HEK293 (cell line): ENCODE data around the gene RUVBL1.

Experiments used
- CTCF ChIA-PET: fragments of 350-600 bp; formaldehyde crosslinking; extraction: SDS; loops from one replicate; lab custom pipeline; 2021; ENCODE audit warnings: antibody characterized with exemption; lab: Yijun Ruan, JAX
- POLR2A ChIA-PET: fragments of 300-600 bp; formaldehyde crosslinking; extraction: SDS; loops from one replicate; lab custom pipeline; 2020; ENCODE audit warnings: antibody characterized with exemption, inconsistent platforms; lab: Yijun Ruan, JAX
- H3K27ac ChIP-seq: fragments of 200-500 bp; sonication (Bioruptor generic); 2 replicates; pipeline ENCODE4 v1.5.1; 2014; ENCODE audit warnings: low read depth, low read length, control low read depth, inconsistent platforms; ENCODE audit errors: extremely low read depth
- H3K36me3 ChIP-seq, 2 experiments: fragments of 200-500 bp in 1 of 2; sonication (Bioruptor generic) in 1 of 2; 1 replicate in 1 of 2; 2 replicates in 1 of 2; pipeline ENCODE4 v1.5.1; 2014 to 2017; ENCODE audit warnings: inconsistent platforms in 2 of 2, low read length in 2 of 2; ENCODE audit not compliant: control insufficient read depth in 2 of 2, insufficient read depth in 1 of 2
- H3K4me1 ChIP-seq: fragments of 200-500 bp; sonication (Bioruptor generic); 2 replicates; pipeline ENCODE4 v1.5.1; 2014; ENCODE audit warnings: mild to moderate bottlenecking, low read length, inconsistent platforms; ENCODE audit not compliant: control insufficient read depth, insufficient read depth
- H3K4me3 ChIP-seq: 2 replicates; pipeline ENCODE4 v1.5.1; 2011; ENCODE audit warnings: low read depth, mild to moderate bottlenecking, control low read depth, low read length, moderate library complexity
- H3K9me3 ChIP-seq: fragments of 200-500 bp; sonication (Bioruptor generic); 2 replicates; pipeline ENCODE4 v1.5.1; 2014; ENCODE audit warnings: low read depth, low read length, inconsistent platforms; ENCODE audit not compliant: control insufficient read depth, insufficient read depth
- FEZF1 ChIP-seq: fragments of 450-650 bp; formaldehyde crosslinking; IDR thresholded peaks from 2 replicates; pipeline ENCODE4 v1.5.1; 2016; ENCODE audit warnings: missing biosample characterization, missing genetic modification characterization
- GLIS1 ChIP-seq: fragments of 450-650 bp; formaldehyde crosslinking; IDR thresholded peaks from 2 replicates; pipeline ENCODE4 v1.5.1; 2016; ENCODE audit warnings: missing biosample characterization, missing genetic modification characterization
- GLIS2 ChIP-seq: fragments of 450-650 bp; formaldehyde crosslinking; IDR thresholded peaks from 2 replicates; pipeline ENCODE4 v1.5.1; 2016; ENCODE audit warnings: missing biosample characterization, missing genetic modification characterization
- HOXA7 ChIP-seq: sonication (generic); formaldehyde crosslinking; IDR thresholded peaks from 2 replicates; pipeline ENCODE4 v1.8.1; 2022; ENCODE audit warnings: missing genetic modification reagents, borderline replicate concordance
- HOXD13 ChIP-seq: sonication (generic); formaldehyde crosslinking; IDR thresholded peaks from 2 replicates; pipeline ENCODE4 v1.8.0; 2022; ENCODE audit warnings: missing genetic modification reagents, borderline replicate concordance
- KLF7 ChIP-seq: fragments of 450-650 bp; formaldehyde crosslinking; IDR thresholded peaks from 2 replicates; pipeline ENCODE4 v1.5.1; 2016; ENCODE audit warnings: missing biosample characterization, missing genetic modification characterization, borderline replicate concordance
- ZNF16 ChIP-seq: fragments of 450-650 bp; formaldehyde crosslinking; IDR thresholded peaks from 2 replicates; pipeline ENCODE4 v1.5.1; 2016; ENCODE audit warnings: low read depth, missing biosample characterization, missing genetic modification characterization
- ZNF302 ChIP-seq: fragments of 450-650 bp; formaldehyde crosslinking; IDR thresholded peaks from 2 replicates; pipeline ENCODE4 v1.5.1; 2016; ENCODE audit warnings: missing biosample characterization, missing genetic modification characterization, low read depth
- ZNF394 ChIP-seq: fragments of 450-650 bp; formaldehyde crosslinking; IDR thresholded peaks from 2 replicates; pipeline ENCODE4 v1.5.1; 2016; ENCODE audit warnings: missing biosample characterization, missing genetic modification characterization, mild to moderate bottlenecking, moderate library complexity, borderline replicate concordance
- ZNF433 ChIP-seq: fragments of 450-650 bp; formaldehyde crosslinking; IDR thresholded peaks from 2 replicates; pipeline ENCODE4 v1.5.1; 2016; ENCODE audit warnings: missing biosample characterization, missing genetic modification characterization, low read depth
- ZNF514 ChIP-seq: fragments of 450-650 bp; formaldehyde crosslinking; IDR thresholded peaks from 2 replicates; pipeline ENCODE4 v1.5.1; 2016; ENCODE audit warnings: missing biosample characterization, missing genetic modification characterization
- ZNF571 ChIP-seq: fragments of 450-650 bp; formaldehyde crosslinking; IDR thresholded peaks from 2 replicates; pipeline ENCODE4 v1.5.0; 2017; ENCODE audit warnings: missing biosample characterization, missing genetic modification characterization
- ZNF596 ChIP-seq: fragments of 450-650 bp; IDR thresholded peaks from 2 replicates; pipeline ENCODE4 v1.5.0; 2018; ENCODE audit warnings: missing biosample characterization, mild to moderate bottlenecking, missing genetic modification characterization, moderate library complexity
- TF ChIP-seq, protein P1 (sequence below): fragments of 450-650 bp; formaldehyde crosslinking; IDR thresholded peaks from 2 replicates; pipeline ENCODE4 v1.5.1; 2017; ENCODE audit warnings: missing biosample characterization, missing genetic modification characterization
- TF ChIP-seq, protein P2 (sequence below): fragments of 450-650 bp; formaldehyde crosslinking; IDR thresholded peaks from 2 replicates; pipeline ENCODE4 v1.5.1; 2016; ENCODE audit warnings: missing biosample characterization, missing genetic modification characterization
- TF ChIP-seq, protein P3 (sequence below): fragments of 450-650 bp; formaldehyde crosslinking; IDR thresholded peaks from 2 replicates; pipeline ENCODE4 v1.5.1; 2016; ENCODE audit warnings: missing biosample characterization, missing genetic modification characterization
- TF ChIP-seq, protein P4 (sequence below): fragments of 450-650 bp; formaldehyde crosslinking; IDR thresholded peaks from 2 replicates; pipeline ENCODE4 v1.5.1; 2017; ENCODE audit warnings: missing biosample characterization, missing genetic modification characterization

Gene RUVBL1

DNA sequence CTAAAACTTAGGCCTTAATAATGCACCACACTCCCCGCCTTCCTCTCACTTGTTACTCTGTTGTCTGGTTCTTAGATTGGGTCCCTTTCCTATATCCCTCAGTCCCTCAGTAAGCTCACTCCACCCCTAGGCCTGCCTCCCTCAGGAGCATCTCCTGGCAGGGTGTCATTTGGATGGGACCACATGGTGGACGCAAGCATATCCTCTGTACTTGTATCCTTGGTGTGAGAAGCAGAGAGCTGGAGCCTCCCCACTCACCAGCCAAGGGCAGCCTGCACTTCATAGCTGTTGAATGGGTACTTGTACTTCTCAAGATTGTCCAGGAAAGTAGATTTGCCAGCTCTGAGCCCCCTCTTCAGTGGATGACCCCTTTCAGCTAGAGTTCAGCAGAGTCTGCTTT, 59.7 kb downstream of the RUVBL1 start (continued):
- no peak for TF ChIP-seq GLIS2 (tag by site-specific recombination)

DNA sequence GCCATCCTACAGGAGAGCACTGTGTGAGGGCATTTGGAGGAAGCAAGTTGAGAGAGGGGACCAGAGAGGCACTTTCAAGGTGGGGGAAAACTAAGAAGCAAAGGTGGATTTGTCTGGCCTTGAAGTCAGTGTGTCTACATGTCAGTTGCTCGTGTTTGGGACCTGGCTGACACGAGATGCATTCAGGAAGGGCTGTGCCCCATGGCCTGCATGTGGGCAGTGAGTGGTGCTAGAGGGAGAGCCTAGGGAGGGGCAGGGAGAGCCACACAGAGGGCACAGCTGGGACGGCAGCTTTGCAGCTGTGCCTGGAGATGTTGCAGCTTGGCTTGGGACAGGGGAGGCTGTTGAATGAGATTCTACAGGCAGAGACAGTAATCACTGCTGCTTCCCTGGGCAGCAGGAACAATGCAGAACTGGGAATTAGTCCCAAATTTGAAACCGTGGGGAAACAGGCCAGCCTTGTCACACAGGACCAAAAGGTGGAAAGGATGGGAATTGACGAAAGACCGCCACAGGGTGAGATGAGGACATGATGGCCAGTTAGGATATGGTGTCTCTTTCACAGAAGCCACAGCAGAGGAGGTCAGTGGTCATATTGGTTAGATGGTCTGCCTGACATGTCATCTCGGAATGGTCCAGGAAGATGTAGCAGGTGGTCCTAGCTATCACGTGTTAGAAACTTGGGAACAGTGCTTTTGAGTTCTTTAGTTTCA, 61.4 kb downstream of the RUVBL1 start:
- POLR2A ChIA-PET, result no interaction called here

More for the DNA sequence above, 61.4 kb downstream of the RUVBL1 start:
- no peak overlapping the region for H3K4me3 ChIP-seq
- no peak overlapping the region for H3K27ac ChIP-seq
- H3K36me3 ChIP-seq, result peaks cover 24 to 97% of the 10 kb centered on the region in 2 experiments; a peak in 2 of 3 replicates
- TF ChIP-seq, protein P1, sequence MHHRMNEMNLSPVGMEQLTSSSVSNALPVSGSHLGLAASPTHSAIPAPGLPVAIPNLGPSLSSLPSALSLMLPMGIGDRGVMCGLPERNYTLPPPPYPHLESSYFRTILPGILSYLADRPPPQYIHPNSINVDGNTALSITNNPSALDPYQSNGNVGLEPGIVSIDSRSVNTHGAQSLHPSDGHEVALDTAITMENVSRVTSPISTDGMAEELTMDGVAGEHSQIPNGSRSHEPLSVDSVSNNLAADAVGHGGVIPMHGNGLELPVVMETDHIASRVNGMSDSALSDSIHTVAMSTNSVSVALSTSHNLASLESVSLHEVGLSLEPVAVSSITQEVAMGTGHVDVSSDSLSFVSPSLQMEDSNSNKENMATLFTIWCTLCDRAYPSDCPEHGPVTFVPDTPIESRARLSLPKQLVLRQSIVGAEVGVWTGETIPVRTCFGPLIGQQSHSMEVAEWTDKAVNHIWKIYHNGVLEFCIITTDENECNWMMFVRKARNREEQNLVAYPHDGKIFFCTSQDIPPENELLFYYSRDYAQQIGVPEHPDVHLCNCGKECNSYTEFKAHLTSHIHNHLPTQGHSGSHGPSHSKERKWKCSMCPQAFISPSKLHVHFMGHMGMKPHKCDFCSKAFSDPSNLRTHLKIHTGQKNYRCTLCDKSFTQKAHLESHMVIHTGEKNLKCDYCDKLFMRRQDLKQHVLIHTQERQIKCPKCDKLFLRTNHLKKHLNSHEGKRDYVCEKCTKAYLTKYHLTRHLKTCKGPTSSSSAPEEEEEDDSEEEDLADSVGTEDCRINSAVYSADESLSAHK (tag by site-specific recombination), result no peak
- TF ChIP-seq, protein P2, sequence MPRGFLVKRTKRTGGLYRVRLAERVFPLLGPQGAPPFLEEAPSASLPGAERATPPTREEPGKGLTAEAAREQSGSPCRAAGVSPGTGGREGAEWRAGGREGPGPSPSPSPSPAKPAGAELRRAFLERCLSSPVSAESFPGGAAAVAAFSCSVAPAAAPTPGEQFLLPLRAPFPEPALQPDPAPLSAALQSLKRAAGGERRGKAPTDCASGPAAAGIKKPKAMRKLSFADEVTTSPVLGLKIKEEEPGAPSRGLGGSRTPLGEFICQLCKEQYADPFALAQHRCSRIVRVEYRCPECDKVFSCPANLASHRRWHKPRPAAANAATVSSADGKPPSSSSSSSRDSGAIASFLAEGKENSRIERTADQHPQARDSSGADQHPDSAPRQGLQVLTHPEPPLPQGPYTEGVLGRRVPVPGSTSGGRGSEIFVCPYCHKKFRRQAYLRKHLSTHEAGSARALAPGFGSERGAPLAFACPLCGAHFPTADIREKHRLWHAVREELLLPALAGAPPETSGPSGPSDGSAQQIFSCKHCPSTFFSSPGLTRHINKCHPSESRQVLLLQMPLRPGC (tag by site-specific recombination), result no peak
- TF ChIP-seq, protein P3, sequence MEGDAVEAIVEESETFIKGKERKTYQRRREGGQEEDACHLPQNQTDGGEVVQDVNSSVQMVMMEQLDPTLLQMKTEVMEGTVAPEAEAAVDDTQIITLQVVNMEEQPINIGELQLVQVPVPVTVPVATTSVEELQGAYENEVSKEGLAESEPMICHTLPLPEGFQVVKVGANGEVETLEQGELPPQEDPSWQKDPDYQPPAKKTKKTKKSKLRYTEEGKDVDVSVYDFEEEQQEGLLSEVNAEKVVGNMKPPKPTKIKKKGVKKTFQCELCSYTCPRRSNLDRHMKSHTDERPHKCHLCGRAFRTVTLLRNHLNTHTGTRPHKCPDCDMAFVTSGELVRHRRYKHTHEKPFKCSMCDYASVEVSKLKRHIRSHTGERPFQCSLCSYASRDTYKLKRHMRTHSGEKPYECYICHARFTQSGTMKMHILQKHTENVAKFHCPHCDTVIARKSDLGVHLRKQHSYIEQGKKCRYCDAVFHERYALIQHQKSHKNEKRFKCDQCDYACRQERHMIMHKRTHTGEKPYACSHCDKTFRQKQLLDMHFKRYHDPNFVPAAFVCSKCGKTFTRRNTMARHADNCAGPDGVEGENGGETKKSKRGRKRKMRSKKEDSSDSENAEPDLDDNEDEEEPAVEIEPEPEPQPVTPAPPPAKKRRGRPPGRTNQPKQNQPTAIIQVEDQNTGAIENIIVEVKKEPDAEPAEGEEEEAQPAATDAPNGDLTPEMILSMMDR (tag by site-specific recombination), result no peak
- TF ChIP-seq ZNF596, result no peak
- TF ChIP-seq FEZF1, result no peak
- no peak for TF ChIP-seq ZNF514 (tag by site-specific recombination)
- TF ChIP-seq HOXA7 (CRISPR knock-in tag), result no peak
- TF ChIP-seq KLF7 (tag by site-specific recombination), result no peak
- TF ChIP-seq GLIS1, result no peak
- TF ChIP-seq ZNF302 (tag by site-specific recombination), result no peak
- TF ChIP-seq ZNF433 (tag by site-specific recombination), result no peak
- TF ChIP-seq ZNF16 (tag by site-specific recombination), result no peak
- TF ChIP-seq, protein P4, sequence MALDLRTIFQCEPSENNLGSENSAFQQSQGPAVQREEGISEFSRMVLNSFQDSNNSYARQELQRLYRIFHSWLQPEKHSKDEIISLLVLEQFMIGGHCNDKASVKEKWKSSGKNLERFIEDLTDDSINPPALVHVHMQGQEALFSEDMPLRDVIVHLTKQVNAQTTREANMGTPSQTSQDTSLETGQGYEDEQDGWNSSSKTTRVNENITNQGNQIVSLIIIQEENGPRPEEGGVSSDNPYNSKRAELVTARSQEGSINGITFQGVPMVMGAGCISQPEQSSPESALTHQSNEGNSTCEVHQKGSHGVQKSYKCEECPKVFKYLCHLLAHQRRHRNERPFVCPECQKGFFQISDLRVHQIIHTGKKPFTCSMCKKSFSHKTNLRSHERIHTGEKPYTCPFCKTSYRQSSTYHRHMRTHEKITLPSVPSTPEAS (tag by site-specific recombination), result no peak
- TF ChIP-seq ZNF394 (tag by site-specific recombination), result no peak
- TF ChIP-seq ZNF571 (tag by site-specific recombination), result no peak
- no peak for TF ChIP-seq HOXD13 (CRISPR knock-in tag)
- H3K9me3 ChIP-seq, result no peaks in the 10 kb centered on the region
- CTCF ChIA-PET, result no interaction called here
- no peaks in the 10 kb centered on the region for H3K4me1 ChIP-seq
